TTC549 (cell line): Measurements from ENCODE around the gene CEBPE.

Source experiments
- FAIRE-seq: peaks from 2 replicates; lab custom pipeline; 2012; peaks lifted over from hg19 to GRCh38; lab: Jason Lieb, UNC

CEBPE gene

GRCh38 chr14:23118506-23119362, at the start of gene CEBPE:
TSS of gene CEBPE (minus strand) at chr14:23119255. CDS start at chr14:23119091, 164 bp downstream.
- FAIRE-seq: no peak

GRCh38 chr14:23168246-23168645, 49.2 kb upstream of the CEBPE start:
- no peak for FAIRE-seq

- FAIRE-seq: no peak
Observed at GRCh38 chr14:23167116-23167847, 48.2 kb upstream of the CEBPE start.

GRCh38 chr14:23164949-23165348, 45.9 kb upstream of the CEBPE start:
- FAIRE-seq: no peak

GRCh38 chr14:23164250-23164649, 45.2 kb upstream of the CEBPE start:
- FAIRE-seq: no peak

GRCh38 chr14:23163830-23164229, 44.8 kb upstream of the CEBPE start:
- no peak for FAIRE-seq

GRCh38 chr14:23162800-23163199, 43.7 kb upstream of the CEBPE start:
- no peak for FAIRE-seq

GRCh38 chr14:23162005-23162404, 43.0 kb upstream of the CEBPE start:
- no peak for FAIRE-seq

GRCh38 chr14:23160924-23161522, 42.0 kb upstream of the CEBPE start:
- FAIRE-seq: no peak

- no peak for FAIRE-seq
Observed at GRCh38 chr14:23159532-23159931, 40.5 kb upstream of the CEBPE start.

- no peak for FAIRE-seq
Observed at GRCh38 chr14:23158779-23159178, 39.7 kb upstream of the CEBPE start.

- no peak for FAIRE-seq
Observed at GRCh38 chr14:23154964-23155587, 36.0 kb upstream of the CEBPE start.

GRCh38 chr14:23153851-23154796, 35.1 kb upstream of the CEBPE start:
- FAIRE-seq: no peak

- FAIRE-seq: no peak
Observed at GRCh38 chr14:23151342-23151741, 32.3 kb upstream of the CEBPE start.

- no peak for FAIRE-seq
Observed at GRCh38 chr14:23149745-23150144, 30.7 kb upstream of the CEBPE start.

- FAIRE-seq: no peak
Observed at GRCh38 chr14:23148591-23149249, 29.7 kb upstream of the CEBPE start.

- no peak for FAIRE-seq
Observed at GRCh38 chr14:23147676-23148075, 28.6 kb upstream of the CEBPE start.

- FAIRE-seq: no peak
Observed at GRCh38 chr14:23146980-23147379, 27.9 kb upstream of the CEBPE start.

GRCh38 chr14:23146351-23146910, 27.4 kb upstream of the CEBPE start:
- no peak for FAIRE-seq

GRCh38 chr14:23145794-23146350, 26.8 kb upstream of the CEBPE start:
- no peak for FAIRE-seq
